AG04450 (cell line): Measurements from ENCODE around the gene PRODH. TPM values are rescaled to one million over a fixed set of nuclear protein-coding genes. Genes with fewer than 3 reads are reported as not detected.
"Not testable (repeated sequence)": the region's sequence is repeated elsewhere in the genome, so short reads cannot be mapped to it uniquely, and the experiment has no call there.

Source experiments
- CTCF ChIA-PET: fragments of 300-600, 350-600 bp; formaldehyde crosslinking; extraction: SDS; loops from one replicate; lab custom pipeline; 2022; ENCODE audit warnings: antibody characterized with exemption, inconsistent platforms; lab: Charles Lee
- POLR2A ChIA-PET: fragments of 350-600 bp; formaldehyde crosslinking; extraction: SDS; loops from one replicate; lab custom pipeline; 2021; ENCODE audit warnings: antibody characterized with exemption, inconsistent platforms; lab: Yijun Ruan, JAX
- DNase-seq: peaks from one replicate; pipeline ENCODE4 v3.0.0-alpha.2; 2011; ENCODE audit warnings: low read depth, low spot score
- H3K27ac ChIP-seq: one replicate; pipeline ENCODE4 v1.5.1; 2012; ENCODE audit warnings: low read depth, low read length, control low read depth
- H3K27me3 ChIP-seq: one replicate; pipeline ENCODE4 v1.6.0; 2012; ENCODE audit warnings: low read length; ENCODE audit not compliant: control insufficient read depth, insufficient read depth
- H3K4me3 ChIP-seq: 2 replicates; pipeline ENCODE4 v1.5.1; 2011; ENCODE audit warnings: mild to moderate bottlenecking, low read depth, low read length, control low read depth
- H3K9me3 ChIP-seq: 2 replicates; pipeline ENCODE4 v1.5.1; 2012; ENCODE audit warnings: low read length; ENCODE audit not compliant: control insufficient read depth, insufficient read depth
- polyA plus RNA-seq: library from polyadenylated mRNA; depleted of rRNA; stranded (reverse); fragments of >200 nt; gene quantifications from 2 replicates; pipeline ENCODE4 v1.2.3, GENCODE V29; 2011; rRNA removed
- TF ChIP-seq, protein P1 (sequence below): IDR thresholded peaks from 2 replicates; pipeline ENCODE4 v1.5.1; 2011; ENCODE audit warnings: low read depth, low read length, control low read depth, inconsistent platforms

PRODH gene
- polyA plus RNA-seq, 1 experiment = not detected

DNA sequence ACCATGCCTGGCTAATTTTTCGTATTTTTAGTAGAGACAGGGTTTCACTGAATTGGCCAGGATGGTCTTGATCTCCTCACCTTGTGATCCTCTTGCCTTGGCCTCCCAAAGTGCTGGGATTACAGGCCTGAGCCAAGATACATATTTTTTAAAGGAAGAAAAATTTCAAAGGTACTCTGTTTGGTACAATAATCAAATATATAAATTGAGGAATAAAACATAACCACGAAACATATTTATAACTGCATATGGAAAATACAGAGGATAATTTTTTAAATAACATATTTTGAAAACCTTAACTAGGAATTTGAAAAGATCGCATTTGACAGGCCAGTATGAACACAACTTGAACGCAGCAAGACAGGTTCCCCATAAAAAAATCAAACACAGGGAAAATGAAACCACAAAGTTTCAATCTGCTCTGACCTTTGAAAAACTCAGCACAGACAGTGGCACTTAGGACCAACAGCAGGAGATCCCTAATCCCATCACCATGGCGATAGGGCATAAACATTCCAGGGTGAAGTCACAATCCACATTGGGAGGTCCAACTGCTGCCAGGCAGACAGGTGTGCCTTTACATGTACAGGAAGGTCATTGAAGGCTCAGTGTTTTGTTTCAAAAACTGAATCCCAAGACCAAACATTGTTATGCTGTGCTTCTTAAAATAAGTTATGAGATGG is 45.4 kb downstream of the PRODH start:
- DNase-seq, CTCF ChIA-PET, H3K9me3 ChIP-seq, H3K27me3 ChIP-seq, H3K27ac ChIP-seq, POLR2A ChIA-PET, H3K4me3 ChIP-seq: not testable (repeated sequence)

DNA sequence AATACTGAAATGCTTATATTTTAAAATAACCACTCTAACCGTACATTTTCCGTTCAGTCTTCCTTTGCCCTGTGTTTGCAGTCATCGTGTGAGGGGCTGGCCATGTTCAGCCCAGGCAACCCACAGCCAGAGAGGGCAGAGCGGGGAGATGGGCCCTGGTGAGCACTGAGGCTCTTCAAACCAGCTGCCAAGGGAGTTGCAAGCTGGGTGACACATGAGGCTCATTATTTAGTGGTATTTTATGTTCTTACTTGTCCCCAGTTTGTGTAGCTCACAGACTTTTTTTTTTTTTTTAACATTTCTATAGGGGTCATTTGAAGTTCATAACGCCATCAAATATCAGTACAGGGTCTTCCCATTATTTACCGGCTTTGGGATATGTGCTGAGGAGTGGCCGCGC is 48.0 kb downstream of the PRODH start:
- DNase-seq = no peak
- no peak overlapping the region for H3K27ac ChIP-seq
- no peaks in the 10 kb centered on the region for H3K9me3 ChIP-seq
- CTCF ChIA-PET = no interaction called here
- no peak overlapping the region for H3K4me3 ChIP-seq
- POLR2A ChIA-PET = no interaction called here
- no peaks in the 10 kb centered on the region for H3K27me3 ChIP-seq
- TF ChIP-seq, protein P1, sequence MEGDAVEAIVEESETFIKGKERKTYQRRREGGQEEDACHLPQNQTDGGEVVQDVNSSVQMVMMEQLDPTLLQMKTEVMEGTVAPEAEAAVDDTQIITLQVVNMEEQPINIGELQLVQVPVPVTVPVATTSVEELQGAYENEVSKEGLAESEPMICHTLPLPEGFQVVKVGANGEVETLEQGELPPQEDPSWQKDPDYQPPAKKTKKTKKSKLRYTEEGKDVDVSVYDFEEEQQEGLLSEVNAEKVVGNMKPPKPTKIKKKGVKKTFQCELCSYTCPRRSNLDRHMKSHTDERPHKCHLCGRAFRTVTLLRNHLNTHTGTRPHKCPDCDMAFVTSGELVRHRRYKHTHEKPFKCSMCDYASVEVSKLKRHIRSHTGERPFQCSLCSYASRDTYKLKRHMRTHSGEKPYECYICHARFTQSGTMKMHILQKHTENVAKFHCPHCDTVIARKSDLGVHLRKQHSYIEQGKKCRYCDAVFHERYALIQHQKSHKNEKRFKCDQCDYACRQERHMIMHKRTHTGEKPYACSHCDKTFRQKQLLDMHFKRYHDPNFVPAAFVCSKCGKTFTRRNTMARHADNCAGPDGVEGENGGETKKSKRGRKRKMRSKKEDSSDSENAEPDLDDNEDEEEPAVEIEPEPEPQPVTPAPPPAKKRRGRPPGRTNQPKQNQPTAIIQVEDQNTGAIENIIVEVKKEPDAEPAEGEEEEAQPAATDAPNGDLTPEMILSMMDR = no peak

DNA sequence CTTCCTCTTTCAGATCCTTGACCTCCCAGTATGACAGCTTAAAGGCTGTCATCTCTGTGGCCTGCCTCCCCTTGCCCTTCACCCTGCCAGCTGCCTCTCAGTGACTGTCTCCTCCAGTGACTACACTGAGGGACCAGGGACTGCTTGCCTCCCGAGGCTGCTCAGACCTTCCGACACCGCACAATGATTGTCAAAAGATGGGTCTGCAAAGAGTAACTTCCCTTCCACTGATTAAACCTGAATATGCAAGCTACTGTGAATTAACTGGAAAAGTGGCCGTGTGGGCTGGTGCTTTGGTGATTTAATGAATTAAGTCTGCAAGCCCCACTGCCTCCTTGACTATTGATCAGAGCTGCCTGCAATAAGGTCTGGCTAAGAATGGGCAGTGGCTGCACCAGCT is 51.6 kb downstream of the PRODH start:
- H3K9me3 ChIP-seq, DNase-seq, POLR2A ChIA-PET, H3K27ac ChIP-seq, H3K27me3 ChIP-seq, CTCF ChIA-PET, H3K4me3 ChIP-seq: not testable (repeated sequence)

DNA sequence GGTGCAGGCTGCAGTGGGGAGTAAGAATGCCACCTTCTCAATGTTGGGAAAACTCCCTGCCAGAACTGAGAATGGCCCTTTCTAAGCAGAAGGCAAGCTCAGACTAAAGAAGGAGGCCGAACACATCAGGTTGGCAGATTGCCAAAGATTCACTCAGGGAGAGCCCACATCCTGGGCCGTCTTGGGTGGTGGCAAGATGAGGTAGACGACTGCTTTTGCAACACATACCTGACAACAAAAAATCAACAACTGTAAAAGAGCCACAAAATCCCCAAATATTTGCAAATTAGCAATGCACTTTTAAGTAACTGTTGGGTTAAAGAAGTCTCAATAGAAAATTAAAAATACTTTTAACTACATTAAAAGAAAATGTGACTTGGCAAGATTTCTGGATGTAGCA is 54.8 kb downstream of the PRODH start:
- H3K27ac ChIP-seq, POLR2A ChIA-PET, CTCF ChIA-PET, H3K9me3 ChIP-seq, H3K27me3 ChIP-seq, DNase-seq, H3K4me3 ChIP-seq: not testable (repeated sequence)

Other genes starting within 250 kb of the PRODH start
- 0.06 and 0.12 TPM in 2 replicates for gene DGCR6, start 30.0 kb downstream of the PRODH start, polyA plus RNA-seq
- 23.0 and 33.9 TPM in 2 replicates for gene DGCR2, start 186.1 kb upstream of the PRODH start, polyA plus RNA-seq
- gene TSSK2, start 195.0 kb upstream of the PRODH start, polyA plus RNA-seq = not detected in 2 replicates
- 8.8 and 11.9 TPM in 2 replicates for gene ESS2, start 208.4 kb upstream of the PRODH start, polyA plus RNA-seq
- not detected in 2 replicates for gene GSC2, start 214.0 kb upstream of the PRODH start, polyA plus RNA-seq
- gene SLC25A1, start 242.4 kb upstream of the PRODH start, polyA plus RNA-seq = 18.4 and 31.4 TPM in 2 replicates